GM12891 (cell line): ENCODE data around the gene RANBP10.

Experiments
- POLR2A ChIP-seq: IDR thresholded peaks from 2 replicates; pipeline ENCODE4 v1.6.1; 2011; ENCODE audit warnings: low read depth, low read length, control low read depth
- POLR2AphosphoS5 ChIP-seq: IDR thresholded peaks from 2 replicates; pipeline ENCODE4 v1.6.1; 2011; ENCODE audit warnings: low read depth, low read length, control low read depth
- SPI1 ChIP-seq: IDR thresholded peaks from 2 replicates; pipeline ENCODE4 v1.6.1; 2011; ENCODE audit warnings: low read depth, low read length, control low read depth
- TAF1 ChIP-seq: IDR thresholded peaks from 2 replicates; pipeline ENCODE4 v1.6.1; 2011; ENCODE audit warnings: low read depth, low read length, control low read depth

- TF ChIP-seq POLR2AphosphoS5 (no peak), SPI1 (no peak), TAF1 (no peak), POLR2A (no peak)
Measured at GRCh38 chr16:67674851-67675578, 131.3 kb downstream of the RANBP10 start.
